Ascending aorta (tissue), 2 donors: ENCODE measurements around the gene NKAIN1. TPM values are rescaled to one million over a fixed set of nuclear protein-coding genes. Genes with fewer than 3 reads are reported as not detected.

ENCODE experiments used
- DNase-seq, 2 donors: peaks; one replicate each; pipeline ENCODE4 v3.0.0-alpha.2; 2019; ENCODE audit warnings: low spot score in 2 of 2
- H3K27ac ChIP-seq, 2 donors: fragments of 200-600 bp; sonication (generic); one replicate each; pipeline ENCODE4 v1.5.1; 2016 to 2017; ENCODE audit warnings: mild to moderate bottlenecking in 1 of 2
- H3K27me3 ChIP-seq: fragments of 200-600 bp; sonication (generic); one replicate; pipeline ENCODE4 v1.5.1; 2017
- H3K36me3 ChIP-seq, 2 donors: fragments of 200-600 bp; sonication (generic); one replicate each; pipeline ENCODE4 v1.5.1; 2016
- H3K4me1 ChIP-seq, 2 donors: fragments of 200-600 bp; sonication (generic); one replicate each; pipeline ENCODE4 v1.5.1; 2016 to 2017; ENCODE audit warnings: mild to moderate bottlenecking in 1 of 2
- H3K4me3 ChIP-seq, 2 donors: fragments of 200-600 bp; sonication (generic); one replicate each; pipeline ENCODE4 v1.5.1; 2016 to 2017; ENCODE audit warnings: mild to moderate bottlenecking in 1 of 2
- H3K9me3 ChIP-seq, 2 donors: fragments of 200-600 bp; sonication (generic); one replicate each; pipeline ENCODE4 v1.5.1; 2016
- CTCF ChIP-seq, 3 experiments: fragments of 200-600 bp in 2 of 3; fragments of 450-650 bp in 1 of 3; sonication (generic) in 2 of 3; IDR thresholded peaks; one replicate each; pipeline ENCODE4 v1.5.1; 2016 to 2019; ENCODE audit warnings: antibody characterized with exemption in 3 of 3, mild to moderate bottlenecking in 1 of 3, moderate library complexity in 1 of 3
- intact Hi-C: fragments of 100-400 bp; cut with DNase I; formaldehyde crosslinking; loops from one replicate; pipeline ENCODE4 v1.15.1; 2023
- total RNA-seq: library from RNA; depleted of rRNA; stranded (reverse); fragments of >200 nt; gene quantifications from one replicate; pipeline ENCODE4 v1.1.0, GENCODE V29; 2016

The NKAIN1 gene
- total RNA-seq, 1 donor from 2014 or later = not detected

GRCh38 chr1:31193729-31194128 is 46.0 kb downstream of the NKAIN1 start:
- Histone ChIP-seq H3K27me3 (no peaks in the 10 kb centered on the region), H3K36me3 (no peaks in the 10 kb centered on the region), H3K4me1 (no peaks in the 10 kb centered on the region), H3K4me3 (no peak overlapping the region), H3K27ac (no peak overlapping the region), H3K9me3 (no peaks in the 10 kb centered on the region)
- TF ChIP-seq CTCF (IDR thresholded peaks at IDR 0.05) = no peak
- intact Hi-C loops = no loop called here
- no peak for DNase-seq

GRCh38 chr1:31191281-31191680 is 48.4 kb downstream of the NKAIN1 start:
- TF ChIP-seq CTCF (IDR thresholded peaks at IDR 0.05) = no peak
- Histone ChIP-seq H3K4me1 (no peaks in the 10 kb centered on the region), H3K9me3 (no peaks in the 10 kb centered on the region), H3K4me3 (no peak overlapping the region), H3K27ac (no peak overlapping the region), H3K27me3 (no peaks in the 10 kb centered on the region), H3K36me3 (no peaks in the 10 kb centered on the region)
- intact Hi-C loops = no loop called here
- no peak for DNase-seq

- Histone ChIP-seq H3K4me3 (no peak overlapping the region), H3K27ac (no peak overlapping the region), H3K9me3 (no peaks in the 10 kb centered on the region), H3K27me3 (no peaks in the 10 kb centered on the region), H3K4me1 (no peaks in the 10 kb centered on the region), H3K36me3 (no peaks in the 10 kb centered on the region)
- intact Hi-C loops = no loop called here
- no peak for TF ChIP-seq CTCF (IDR thresholded peaks at IDR 0.05)
- no peak for DNase-seq
Observed at GRCh38 chr1:31189696-31190674, 49.7 kb downstream of the NKAIN1 start.

GRCh38 chr1:31183927-31184554 is 55.6 kb downstream of the NKAIN1 start:
- no peaks in the 10 kb centered on the region for H3K9me3 ChIP-seq
- DNase-seq = no peak
- intact Hi-C loops = loop anchor here (5.0 kb wide), 2 partner anchors 238 to 363 kb away; no protein-coding TSS in a partner anchor
- H3K4me3 ChIP-seq = no peak overlapping the region
- H3K36me3 ChIP-seq = no peaks in the 10 kb centered on the region
- no peak overlapping the region for H3K27ac ChIP-seq
- TF ChIP-seq CTCF (IDR thresholded peaks at IDR 0.05) = peak; percentile 27 to 70 (median 50)
- peaks cover 4% of the 10 kb centered on the region in 2 donors for H3K4me1 ChIP-seq
- H3K27me3 ChIP-seq = no peaks in the 10 kb centered on the region

- Histone ChIP-seq H3K4me1 (peaks cover 4% of the 10 kb centered on the region in 2 donors), H3K36me3 (no peaks in the 10 kb centered on the region), H3K27me3 (no peaks in the 10 kb centered on the region), H3K27ac (no peak overlapping the region), H3K4me3 (no peak overlapping the region), H3K9me3 (no peaks in the 10 kb centered on the region)
- intact Hi-C loops = loop anchor here (5.0 kb wide), 2 partner anchors 239 to 364 kb away; no protein-coding TSS in a partner anchor
- no peak for TF ChIP-seq CTCF (IDR thresholded peaks at IDR 0.05)
- no peak for DNase-seq
Observed at GRCh38 chr1:31183126-31183525, 56.6 kb downstream of the NKAIN1 start.
